ENCODE data around the gene CCDC73.
A peak's percentile ranks its signal among the peaks of the same experiment; 100 is the strongest.
"Not testable (repeated sequence)": the region's sequence is repeated elsewhere in the genome, so short reads cannot be mapped to it uniquely, and the experiment has no call there.

The CCDC73 gene

GRCh38 chr11:32792948-32793475 is 1.4 kb downstream of the CCDC73 start:
- peak; percentile 75 for DNase-seq

DNA sequence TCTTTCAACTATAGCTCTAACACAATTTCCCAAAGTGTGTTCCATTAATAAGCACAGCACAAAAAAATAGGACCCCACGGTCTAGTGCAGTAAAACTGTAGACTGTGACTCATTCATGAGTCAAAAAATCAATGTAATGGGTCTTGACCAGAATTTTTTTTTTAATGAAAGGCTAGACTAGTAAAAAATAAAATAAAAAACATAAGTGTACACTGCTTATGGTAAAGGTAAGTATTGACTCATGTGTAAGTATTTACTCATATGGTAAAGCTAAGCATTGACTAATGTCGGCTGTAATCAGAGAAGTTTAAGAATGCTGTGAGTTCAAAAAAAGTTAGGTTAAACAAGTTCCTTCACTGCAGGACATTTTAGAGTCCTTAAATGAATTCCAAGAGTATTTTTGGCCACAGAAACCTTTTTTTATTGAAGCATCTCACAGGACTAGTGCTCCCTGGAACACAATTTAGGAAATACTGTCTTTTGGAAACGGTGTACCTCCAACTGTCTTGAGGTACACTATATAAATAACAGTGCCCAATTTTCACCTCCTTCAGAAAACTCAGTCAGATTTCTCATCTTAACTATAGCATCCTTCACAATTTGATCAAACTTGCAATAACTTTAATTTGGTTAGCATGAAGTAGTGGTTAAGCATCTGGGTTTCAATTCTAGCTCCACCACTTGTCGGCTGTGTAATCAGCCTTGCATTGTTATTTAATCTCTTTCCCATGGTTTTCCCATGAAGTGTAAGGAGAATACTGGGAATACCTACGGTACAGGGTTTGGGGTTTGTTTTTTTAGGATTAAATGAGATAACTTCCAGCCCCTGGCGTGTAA is 2.1 kb downstream of the CCDC73 start:
- no peak for DNase-seq

- no peak for DNase-seq
Measured at GRCh38 chr11:32790916-32791315, 3.5 kb downstream of the CCDC73 start.

- DNase-seq = no peak
Measured at GRCh38 chr11:32786811-32787210, 7.7 kb downstream of the CCDC73 start.

DNA sequence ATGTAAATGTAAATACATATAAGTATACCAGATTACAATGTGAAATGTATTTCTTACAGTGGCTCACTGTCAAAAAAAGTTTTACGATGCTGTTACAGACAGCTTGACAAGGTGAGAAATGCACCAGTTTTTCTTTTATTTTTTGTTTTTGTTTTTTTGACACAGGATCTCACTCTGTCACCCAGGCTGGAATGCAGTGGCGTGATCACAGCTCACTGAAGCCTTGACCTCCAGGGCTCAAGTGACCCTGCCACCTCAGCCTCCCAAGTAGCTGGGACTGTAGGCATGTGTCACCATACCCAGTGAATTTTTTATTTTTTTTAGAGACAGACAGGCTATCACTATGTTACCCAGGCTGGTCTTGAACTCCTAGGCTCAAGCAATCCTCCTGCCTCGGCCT is 9.2 kb downstream of the CCDC73 start:
- DNase-seq = no peak

- no peak for DNase-seq
Measured at GRCh38 chr11:32781721-32782120, 12.7 kb downstream of the CCDC73 start.

DNA sequence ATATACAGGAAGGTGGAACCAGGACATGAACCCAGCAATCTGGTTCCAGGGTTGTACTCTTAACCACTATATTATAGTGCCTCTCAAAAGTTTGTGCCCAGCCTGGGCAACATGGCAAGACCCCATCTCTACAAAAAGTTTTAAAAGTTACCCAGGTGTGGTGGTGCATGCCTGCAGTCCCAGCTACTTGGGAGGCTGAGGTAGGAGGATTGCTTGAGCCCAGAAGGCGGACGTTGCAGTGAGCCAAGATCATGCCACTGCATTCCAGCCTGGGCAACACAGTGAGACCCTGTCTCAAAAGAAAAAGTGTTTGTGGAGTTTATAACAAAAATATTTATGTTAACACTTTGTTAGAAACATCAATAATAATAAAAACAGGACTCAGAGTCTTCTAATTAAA is 13.6 kb downstream of the CCDC73 start:
- not testable (repeated sequence) for DNase-seq

DNA sequence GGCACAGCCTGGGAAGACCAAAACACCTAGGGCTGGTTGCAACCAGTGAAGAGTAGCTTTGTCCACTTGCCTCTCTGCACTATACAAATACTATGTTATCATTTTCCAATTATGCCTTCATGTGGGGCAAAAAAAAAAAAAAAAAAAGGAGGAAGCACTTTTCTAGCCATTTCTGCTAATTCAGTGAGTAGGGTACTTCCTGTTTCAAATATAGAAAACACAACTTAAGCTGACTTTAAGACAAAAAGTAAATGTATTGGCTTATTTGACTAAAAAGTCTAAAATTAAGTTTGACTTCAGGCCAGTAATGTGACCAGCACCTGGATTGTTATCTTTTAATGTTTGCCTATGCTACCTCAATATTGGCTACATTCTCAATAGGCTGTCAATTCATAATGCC is 15.3 kb downstream of the CCDC73 start:
- no peak for DNase-seq

DNA sequence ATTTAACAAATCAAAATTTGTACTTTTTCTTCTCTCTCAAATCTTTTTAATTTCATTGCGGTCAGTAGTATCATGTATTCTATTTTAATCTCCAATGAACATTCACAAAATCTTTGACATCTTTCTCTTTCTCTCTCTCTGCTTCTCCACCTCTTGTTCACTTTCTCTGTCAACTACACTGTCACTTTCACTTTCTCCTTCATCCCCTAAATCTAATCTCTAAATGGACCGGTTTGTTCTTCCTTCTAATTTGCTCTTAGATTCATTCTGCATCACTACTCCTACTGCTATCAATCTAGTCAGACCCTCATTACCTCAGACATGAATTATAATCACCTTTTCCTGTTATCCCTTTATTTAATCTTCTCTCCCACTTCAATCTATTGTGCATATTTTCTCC is 18.6 kb downstream of the CCDC73 start:
- no peak for DNase-seq

DNA sequence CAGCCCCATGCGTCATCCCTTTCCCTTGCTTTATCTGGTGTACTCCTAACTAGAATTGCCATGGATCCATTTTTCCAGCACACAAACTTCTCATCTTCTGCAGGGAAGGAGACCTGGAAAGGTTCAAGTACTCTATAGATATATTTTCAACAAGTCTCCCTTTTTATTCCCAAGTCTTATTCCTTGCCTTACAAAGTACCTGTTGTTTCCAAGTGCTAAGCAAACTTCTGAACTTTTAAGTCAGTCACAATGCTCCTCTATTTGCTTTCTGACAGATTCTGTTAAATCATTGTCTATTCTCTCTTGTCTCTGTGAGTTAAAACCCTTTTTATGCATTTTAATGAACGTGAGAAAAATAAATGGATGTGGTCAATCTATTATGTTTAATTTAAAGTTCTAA is 20.4 kb downstream of the CCDC73 start:
- DNase-seq = no peak

GRCh38 chr11:32772731-32773130 is 21.7 kb downstream of the CCDC73 start:
- no peak for DNase-seq

DNA sequence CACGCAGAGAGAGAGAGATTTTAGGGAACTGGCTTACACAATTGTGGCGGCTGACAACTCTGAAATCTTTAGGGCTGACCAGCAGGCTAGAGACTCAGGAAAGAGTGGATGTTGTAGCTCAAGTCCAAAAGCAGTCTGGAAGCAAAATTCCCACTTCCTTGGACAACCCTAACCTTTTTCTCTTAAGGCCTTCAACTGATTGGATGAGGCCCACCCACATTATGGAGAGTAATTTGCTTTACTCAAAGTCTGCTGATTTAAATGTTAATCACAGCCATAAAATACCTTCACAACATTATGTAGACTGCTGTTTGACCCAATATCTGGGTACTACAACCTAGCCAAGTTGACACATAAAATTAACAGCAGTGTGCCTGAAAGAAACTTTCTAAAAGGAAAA is 32.7 kb downstream of the CCDC73 start:
- DNase-seq = not testable (repeated sequence)

DNA sequence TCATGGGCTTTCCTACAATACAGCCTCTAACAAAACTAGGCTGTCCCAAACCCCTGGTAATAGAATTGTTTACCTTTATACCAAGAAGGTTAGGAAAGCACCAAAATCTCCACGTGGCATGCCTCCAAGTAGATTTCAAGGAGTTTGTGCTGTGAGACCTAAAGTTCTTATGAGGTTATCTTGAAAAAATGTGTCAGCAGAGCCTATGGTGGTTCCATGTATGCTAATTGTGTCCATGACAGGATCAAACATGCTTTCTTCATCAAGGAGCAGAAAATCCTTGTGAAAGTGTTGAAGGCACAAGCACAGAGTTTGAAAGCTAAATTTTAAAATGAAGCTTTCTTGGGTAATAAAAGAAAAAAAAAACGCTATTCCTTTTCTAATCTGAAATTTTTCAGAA is 36.2 kb downstream of the CCDC73 start:
- DNase-seq = no peak

GRCh38 chr11:32753181-32753580 is 41.3 kb downstream of the CCDC73 start:
- DNase-seq = not testable (repeated sequence)

GRCh38 chr11:32752001-32752400 is 42.5 kb downstream of the CCDC73 start:
- no peak for DNase-seq

DNA sequence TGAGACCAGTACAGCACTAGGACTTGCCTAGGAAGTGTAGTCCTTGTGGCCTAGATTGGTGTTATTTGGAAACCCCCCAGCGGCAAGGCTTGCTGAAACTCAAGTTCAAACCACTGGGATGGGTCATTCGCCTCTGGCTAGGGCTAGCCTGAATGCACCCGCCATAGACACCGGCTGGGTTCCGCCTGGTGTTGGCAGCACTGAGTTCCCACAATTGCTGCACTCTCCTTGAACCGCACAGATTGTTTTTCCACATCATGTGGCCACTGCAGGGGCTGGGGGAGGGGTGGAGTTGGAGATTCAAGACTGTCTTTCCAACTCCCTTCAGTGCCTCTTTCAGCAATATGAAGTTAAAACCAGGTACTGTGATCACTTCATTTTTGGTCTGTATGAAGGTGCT is 43.1 kb downstream of the CCDC73 start:
- no peak for DNase-seq

GRCh38 chr11:32729976-32730375 is 64.5 kb downstream of the CCDC73 start:
- DNase-seq = no peak

- DNase-seq = no peak
Measured at GRCh38 chr11:32723332-32723731, 71.1 kb downstream of the CCDC73 start.

DNA sequence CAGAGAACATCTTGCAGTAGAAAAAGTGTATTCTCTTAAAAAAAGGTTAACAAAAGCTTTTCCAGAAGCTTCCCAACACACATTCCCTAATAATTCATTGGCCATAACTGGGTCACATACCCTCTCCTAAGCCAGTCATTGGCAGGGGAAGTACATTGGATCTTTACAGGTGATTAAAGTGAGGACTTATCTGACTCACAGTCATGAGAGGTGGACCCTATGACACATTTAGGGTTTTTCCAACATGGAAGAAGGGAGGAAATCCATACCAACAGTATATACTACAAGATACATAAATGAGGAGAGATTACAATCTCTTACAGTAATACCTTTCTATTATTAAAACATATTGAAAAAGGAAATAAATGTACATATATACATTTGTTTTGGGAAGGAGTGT is 72.2 kb downstream of the CCDC73 start:
- DNase-seq = no peak

- DNase-seq = no peak
Measured at GRCh38 chr11:32713496-32713895, 81.0 kb downstream of the CCDC73 start.

DNA sequence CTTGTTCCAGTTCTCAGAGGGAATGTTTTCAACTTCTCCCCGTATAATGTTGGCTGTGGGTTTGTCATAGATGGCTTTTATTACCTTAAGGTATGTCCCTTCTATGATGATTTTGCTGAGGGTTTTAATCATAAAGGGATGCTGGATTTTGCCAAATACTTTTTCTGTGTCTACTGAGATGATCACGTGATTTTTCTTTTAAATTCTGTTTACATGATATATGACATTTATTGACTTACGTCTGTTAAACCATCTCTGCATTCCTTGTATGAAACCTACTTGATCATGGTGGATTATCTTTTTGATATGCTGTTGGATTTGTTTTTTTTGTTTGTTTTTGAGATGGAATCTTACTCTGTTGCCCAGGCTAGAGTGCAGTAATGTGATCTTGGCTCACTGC is 85.5 kb downstream of the CCDC73 start:
- not testable (repeated sequence) for DNase-seq

DNA sequence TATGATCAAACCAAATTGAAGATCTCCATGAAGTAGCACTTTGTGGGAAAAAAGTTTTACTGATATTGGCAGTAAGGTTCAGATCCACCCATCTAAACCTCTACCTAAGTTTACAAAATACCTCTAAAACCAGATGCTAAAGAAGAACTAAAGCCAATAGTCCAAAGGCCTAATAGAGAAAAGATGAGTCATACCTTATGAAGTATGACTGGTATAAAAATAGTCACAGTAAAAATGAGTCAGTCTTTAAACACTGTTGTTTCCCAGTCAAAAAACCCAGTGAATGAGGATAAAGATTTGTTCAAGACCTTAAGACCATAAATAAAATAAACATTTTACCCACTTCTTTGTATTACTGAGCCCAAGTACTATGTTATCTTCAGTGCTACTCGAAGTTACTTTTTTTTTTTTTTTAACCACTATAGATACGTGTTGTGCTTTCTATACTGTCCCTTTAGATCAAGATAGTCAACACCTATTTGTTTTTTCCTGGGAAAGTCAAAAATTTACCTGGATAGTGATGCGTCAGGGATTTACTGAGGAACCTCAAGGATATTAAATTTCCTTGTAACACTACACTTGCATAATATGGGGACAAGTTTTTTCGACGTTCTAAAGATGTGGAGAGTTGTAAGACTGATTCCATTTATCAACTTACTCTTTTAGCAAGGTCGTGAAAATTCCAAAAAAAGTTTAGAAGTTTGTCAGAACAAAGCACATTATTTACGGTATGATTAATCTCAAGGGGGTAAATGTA is 87.3 kb downstream of the CCDC73 start:
- no peak for DNase-seq

DNA sequence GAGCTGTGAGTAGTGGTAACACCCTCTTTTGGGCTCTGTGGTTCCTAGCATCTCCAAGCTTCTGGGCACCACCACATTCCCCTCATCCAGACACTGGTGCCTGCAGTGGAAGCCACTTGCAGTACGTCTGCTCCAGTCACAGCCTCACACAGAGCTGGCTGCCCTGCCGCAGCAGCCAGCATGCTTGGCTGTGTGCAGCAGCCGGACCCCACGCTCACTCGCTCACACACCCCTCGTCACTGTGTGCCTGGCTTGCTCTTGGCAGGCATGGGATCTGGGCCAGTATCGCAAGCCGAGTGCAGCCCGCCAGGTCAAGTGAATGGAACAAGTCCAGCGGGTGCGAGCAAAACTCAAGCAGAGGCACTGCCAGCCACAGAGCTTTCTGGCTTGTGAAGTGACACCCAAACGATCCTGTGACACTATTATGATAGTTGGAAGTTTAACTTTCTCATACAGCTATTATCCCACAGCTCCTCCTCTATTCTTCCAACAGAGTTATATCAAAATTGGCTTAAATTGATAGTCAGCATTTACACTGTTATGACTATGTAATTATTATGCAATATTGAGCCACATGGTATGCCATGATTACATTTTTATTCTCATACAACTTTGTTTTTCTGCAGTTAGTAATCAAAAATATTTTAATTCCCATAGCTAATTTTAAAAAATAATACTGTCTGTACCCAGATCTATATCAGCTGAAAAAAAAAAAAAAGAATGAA is 89.0 kb downstream of the CCDC73 start:
- no peak for DNase-seq

Measured in right forelimb (tissue), 1 donor.